GM19025 (cell line): Measurements from ENCODE around the gene ZNF396.

ENCODE experiments used
- ATAC-seq: cut with Tn5 transposase; IDR thresholded peaks from one replicate; pipeline ENCODE4 v1.9.1; 2021; ENCODE audit warnings: mild to moderate bottlenecking, low read depth, moderate library complexity; ENCODE audit not compliant: unreplicated experiment

ZNF396 gene

DNA sequence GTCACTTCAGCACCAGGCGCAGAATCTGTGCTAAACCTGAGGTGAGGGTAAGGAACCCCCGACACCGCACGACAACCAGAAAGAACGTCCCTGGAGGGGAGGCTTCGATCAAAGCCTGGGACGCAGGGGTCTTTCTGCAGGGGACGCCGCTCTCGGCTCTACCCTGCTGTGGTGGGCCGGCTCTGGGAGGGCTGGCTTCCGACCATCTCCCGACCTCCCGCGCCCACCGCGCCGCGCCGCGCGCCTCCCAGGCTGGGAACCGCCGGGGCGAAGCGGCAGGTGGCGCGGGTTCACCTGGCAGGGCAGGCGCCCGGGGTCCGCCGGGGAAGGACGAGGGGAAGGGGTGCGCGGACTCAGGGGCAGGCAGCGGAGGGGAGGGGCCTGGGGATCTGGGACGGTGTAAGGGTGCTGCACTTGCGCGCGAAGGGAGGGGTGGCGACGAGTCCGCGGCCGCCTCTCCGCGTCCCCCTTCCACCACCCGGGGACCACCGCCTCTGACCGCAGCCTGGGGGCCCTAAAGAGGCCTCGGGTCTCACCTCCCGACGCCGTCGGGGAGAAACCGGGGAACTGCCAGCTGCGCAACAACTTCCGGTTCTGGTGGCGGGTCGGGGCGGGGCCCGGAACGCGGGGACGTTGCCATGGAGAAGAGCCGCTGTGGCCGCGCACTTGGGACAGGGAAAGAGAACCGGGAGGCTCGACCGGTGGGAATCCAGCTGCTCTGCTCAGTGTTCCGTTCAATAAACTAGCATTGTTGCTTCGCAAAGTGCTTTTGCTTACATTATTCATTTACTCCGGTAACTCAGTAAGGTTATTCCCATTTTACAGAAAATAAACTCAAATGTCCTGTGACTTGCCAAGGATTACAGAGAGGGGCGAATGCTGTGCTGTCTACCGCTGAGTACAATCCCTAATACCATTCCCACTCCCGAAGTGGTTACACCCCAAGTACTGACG, at the start of gene ZNF396:
TSS of gene ZNF396 (minus strand) at position 596 of the 954 bp plus-strand sequence. CDS start 3,045 bp downstream, outside the sequence.
- peak; percentile 88 for ATAC-seq

DNA sequence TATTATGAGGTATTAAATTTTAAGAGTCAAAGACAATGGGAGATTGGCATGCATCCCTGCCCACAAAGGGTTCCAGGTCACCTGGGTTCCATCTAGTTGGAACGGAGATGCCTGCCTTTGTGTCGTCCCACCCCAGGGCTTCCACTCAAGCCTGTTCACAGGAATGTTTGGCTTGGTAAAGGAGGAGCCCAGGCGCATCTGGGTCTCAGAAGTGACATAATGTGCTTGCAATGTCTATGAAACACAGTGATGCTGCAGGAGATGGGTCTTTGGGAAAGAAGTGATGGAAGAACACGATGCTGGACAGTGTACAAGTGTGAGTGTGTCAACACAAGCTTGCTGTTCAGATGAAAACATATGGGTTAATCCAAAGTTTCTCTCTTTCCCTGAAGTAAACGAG, 49.6 kb upstream of the ZNF396 start:
- no peak for ATAC-seq

DNA sequence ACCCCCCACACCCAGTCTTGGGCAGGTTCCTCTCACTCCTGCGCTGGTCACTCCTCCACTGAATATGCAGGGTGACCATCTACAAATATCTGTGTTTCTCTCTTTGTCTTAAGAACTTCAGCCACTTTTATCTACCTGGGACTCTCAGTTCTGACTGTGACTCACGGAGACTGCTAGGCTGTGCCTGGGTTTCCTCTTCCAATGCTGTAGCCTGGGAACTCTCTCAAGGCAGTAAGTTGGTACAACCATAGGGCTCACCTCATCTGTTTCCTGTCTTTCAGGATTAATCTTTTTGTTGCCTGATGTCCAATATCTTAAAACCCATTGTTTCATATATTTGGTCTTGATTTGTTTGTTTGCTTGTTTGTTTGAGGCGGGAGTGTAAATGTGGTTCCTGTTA, 47.2 kb upstream of the ZNF396 start:
- no peak for ATAC-seq

DNA sequence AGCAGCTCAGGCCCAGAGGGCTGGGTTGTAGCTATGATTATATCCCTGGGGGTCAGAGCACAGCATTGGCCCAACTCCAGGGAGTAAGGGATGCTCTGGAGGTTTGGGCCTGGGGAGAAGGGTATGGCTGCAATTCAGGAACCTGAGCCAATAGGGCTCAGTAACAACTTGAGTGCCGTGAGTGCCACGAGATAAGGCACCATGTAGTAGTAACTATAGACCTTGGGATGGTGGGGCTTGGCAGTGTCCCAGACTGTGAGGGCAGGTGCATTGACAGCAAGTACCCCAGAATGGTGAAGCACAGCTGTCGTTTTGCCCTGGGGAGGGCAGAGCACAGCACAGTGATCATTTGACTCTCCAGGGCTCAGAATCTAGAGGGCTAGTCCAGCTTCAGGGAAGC, 45.1 kb upstream of the ZNF396 start:
- ATAC-seq = no peak

DNA sequence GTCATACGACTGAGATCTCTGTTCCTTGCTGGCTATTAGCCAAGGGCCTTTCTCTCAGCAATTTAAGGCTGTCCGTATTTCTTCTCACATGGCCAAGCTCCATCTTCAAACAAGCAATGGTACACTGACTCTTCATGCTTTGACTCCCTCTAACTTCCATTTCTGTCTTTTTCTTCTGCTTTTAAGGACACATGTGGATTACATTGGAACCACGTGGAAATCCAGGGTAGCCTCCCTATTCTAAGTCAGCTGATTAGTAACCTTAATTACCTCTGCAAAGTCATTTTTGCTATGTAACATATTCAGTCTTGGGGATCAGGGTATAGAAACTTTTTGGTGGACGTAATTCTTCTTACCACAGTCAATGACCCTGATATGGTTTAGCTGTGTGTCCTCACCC, 41.5 kb upstream of the ZNF396 start:
- ATAC-seq = no peak

DNA sequence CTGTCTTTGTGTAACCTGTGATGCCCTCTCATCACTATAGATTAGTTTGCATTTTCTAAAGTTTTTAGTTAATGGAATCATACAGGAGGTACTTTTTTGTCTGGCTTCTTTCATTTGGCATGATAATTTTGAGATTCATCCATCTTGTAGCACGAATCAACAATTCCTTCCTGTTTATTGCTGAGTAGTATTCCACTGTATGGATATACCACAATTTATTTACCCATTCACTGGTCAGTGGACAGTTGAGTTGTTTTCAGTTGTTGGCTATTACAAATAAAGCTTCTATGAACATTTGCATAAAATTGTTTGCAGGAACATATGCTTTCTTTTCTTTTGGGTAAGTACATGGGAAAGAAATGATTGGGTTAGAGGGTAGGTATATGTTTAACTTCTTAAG, 40.1 kb upstream of the ZNF396 start:
- ATAC-seq = no peak

DNA sequence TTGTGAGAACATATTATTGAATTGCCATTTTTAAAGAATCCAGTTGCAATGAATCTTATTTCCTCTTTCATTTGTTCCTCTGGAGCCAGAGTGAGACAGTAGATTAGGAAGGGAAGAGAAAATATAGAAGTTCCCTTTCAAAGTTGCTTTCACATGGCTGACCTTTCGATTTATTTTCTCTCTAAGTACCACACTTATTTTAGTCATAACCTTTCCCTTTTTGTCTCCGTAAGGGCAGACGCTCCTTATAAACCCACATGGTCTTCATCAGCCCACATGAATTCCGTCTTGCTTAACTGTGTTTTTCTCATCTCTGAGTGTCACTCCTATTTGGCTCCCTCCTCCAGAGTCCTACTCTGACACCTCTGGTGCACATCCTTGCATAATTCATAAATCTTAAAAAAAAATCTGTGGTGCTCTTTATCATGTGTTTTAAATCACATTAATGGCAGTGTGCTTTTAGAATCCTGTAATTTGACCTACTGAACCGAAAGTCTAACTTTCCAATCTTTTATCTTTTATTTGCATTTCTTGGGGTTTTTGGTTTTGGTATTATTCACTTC, 38.5 kb upstream of the ZNF396 start:
- ATAC-seq = no peak

DNA sequence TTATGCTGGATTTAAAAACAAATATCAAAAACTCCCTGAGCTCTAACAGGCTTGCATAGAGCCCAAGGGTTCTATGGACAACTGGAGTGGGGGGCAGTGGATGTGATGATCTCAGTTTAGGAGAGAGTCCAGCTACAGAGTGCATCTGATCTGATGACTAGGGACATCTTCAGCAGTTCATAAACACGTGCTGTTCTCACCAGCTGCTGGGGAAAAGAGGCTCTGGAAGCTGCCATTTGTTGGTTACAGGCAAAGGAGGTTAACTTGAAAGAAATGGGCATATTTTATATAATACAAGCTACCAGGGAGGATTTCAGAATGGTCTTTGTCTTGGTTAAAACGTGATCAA, 36.0 kb upstream of the ZNF396 start:
- no peak for ATAC-seq

DNA sequence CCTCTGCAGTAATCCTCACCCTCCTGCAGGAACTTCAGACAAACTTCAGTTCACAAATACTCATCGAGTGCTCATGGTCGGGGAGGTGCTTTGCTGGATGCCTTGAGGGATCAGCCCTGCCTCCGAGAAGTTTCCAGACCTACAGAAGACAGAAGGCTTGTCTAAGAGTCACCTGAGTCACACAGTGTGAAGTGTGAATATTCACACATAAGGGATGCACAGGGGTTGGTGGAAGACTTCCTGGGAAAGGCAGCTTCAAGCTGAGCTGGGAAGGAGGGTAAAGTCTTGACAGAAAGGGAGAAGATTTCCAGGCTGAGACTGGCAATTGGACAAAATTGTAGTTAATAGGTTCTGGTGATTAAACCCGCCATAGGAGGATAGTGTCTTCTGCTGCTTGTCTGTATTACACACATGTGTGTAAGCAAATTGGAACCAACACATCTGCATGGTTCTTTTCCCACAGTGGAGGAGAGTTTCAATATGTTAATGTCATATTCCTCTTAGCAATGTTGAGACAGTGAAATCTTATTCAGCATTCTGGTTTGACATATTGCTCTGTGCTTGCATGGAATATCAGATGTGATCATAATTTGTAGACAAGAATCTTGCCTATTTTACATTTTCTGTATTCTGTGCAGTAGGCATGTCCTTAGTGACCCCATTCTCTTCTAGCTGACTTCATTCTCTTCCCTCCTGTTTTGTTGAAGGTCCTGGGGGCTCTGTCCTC, 34.7 kb upstream of the ZNF396 start:
- no peak for ATAC-seq

DNA sequence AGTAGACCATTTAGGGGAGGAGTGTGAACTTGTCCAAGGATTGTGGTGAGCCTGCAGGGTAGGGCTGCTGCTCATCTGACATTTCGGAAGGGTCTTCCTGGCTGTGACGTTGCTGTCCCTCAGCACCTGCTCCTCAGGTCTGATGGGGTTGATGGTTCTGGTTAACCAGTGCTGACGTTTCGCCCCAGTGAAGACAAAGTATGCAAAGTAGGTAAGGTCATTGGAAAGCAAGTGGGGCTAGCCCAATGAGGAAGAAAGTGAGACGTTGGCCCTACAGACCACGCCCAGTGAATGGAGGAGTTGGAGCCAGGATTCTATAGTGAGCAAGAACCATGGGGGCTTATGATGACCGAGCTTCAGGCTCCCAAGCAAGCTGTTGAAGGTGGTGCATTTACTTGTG, 33.4 kb upstream of the ZNF396 start:
- ATAC-seq = no peak

DNA sequence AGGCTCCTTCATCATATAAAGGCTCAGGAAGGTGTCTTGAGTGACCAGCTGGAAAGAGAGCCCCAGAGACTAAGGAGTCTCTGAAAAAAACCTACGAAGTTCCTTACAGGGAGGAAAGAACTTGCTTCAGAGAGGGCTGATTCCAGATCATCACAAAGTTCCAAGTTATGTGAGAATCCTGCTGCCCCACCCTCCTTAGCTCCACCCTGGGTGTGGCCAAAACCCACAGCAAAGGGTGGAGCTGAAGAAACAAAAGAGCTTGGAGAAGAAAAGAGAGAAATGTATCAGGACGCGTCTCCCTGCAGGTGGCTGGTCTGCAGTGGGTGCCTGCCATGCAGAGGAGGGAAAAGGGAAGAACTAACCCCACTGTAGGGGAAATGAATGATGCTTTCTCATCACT, 32.8 kb upstream of the ZNF396 start:
- no peak for ATAC-seq

DNA sequence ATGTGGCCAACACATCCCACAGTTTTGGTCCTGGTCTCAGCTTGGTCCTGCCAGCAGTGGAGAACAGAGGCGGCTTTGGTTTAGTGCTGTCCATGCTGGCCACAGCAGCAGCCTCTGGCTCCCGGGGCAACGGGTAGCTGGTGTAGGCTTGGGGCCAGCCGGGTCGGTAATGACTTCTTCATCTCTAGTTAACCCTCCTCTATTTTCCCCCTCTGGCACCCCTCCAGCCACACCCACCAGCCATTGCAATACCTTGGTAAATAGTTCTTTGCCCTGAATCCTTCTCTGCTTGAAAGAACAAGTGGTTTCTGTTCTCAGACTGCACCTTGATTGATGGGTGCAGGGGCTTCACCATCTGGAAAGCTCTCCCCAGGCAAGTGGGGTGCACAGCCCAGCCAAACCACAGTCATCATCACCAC, 31.7 kb upstream of the ZNF396 start:
- no peak for ATAC-seq

DNA sequence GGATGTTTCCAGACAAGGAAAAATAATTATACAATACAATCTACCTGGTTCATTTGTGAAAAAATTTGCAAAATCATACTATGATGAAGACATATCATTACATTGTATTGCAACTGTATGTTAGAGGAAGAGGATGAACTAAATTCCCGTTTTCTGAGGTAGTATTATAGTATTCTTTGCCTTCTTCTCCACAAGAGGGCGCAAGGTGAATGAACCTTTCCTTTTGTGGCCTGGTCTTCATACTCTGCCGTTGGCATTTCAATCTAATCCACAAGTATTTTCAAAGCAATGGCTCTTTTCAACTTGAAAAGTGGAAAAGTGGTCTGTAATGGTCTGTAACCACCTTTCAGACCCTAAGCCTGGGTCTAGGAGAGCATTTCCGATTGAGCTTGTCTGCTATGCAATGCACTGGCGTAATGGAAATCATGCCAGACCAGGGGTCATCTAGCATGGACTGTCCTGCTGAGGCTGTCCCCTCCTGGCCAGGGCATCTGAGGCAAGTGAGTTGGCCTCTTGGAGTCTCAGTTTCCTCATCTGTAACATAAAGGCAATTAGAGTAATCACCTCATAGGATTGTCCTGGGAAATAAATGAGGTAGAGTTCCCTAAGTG, 30.8 kb upstream of the ZNF396 start:
- no peak for ATAC-seq

DNA sequence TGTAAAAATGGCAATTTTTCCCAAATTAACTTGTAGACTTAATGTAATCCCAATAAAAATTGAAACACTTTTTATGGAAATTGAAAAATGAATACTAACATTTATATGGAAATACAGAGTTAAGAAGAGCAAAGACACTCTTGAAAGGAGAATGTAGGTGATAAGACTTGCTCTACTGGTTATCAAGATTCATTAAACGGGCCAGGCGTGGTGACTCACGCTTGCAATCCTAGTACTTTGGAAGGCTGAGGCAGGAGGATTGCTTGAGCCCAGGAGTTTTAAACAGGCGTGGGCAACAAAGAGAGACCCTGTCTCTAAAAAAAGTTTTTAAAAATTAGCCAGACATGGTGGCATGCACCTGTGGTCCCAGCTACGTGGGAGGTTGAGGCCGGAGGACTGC, 29.5 kb upstream of the ZNF396 start:
- ATAC-seq = no peak

DNA sequence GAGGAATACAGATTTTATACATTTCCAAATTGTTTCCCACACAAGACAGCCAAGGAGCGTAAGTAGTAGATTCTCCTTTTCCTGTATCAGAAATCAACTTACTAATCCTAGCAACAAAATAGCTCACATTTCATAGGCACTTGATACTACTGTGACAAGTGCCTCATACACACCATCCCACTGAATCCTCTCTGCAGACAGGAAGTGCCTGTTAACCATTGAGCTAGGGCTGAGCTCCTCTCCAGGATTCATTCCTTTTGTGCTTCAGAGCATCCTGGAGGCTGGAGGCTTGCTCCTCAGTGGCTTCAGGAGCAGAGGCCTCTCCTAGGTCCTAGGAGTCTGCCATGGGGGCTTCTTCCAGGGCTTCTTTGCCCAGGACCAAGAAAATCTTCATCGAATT, 20.8 kb upstream of the ZNF396 start:
- no peak for ATAC-seq

DNA sequence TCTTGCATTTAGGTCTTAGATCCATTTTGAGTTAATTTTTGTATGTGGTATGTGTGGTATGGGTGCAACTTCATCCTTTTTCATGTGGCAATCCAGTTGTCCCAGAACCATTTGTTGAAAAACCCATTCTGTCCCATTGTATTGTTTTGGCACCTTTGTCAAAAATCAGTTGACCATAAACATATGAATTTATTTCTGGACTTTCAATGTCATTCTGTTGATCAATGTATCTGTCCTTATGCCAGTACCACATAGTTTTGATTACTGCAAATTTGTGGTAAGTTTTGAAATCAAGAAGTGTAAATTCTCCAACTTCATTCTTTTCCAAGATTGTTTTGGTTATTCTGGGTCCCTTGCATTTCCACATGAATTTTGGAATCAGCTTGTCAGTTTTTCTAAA, 16.6 kb upstream of the ZNF396 start:
- no peak for ATAC-seq

DNA sequence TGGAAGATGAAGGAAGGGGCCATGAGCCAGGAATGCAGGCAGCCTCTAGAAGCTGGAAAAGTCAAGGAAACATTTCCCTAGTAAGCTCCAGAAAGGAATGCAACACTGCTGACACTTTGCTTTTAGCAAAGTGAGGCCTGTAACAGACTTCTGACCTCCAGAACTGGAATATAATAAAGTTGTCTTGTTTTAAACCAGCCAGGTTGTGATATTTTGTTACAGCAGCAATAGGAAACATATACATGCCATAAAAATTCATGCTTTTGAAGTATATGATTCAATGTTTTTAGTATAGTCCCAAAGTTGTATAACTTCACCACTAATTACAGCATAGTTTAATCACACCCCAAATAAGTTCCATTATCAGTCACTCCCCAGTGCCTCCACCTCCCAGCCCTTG, 15.2 kb upstream of the ZNF396 start:
- no peak for ATAC-seq

DNA sequence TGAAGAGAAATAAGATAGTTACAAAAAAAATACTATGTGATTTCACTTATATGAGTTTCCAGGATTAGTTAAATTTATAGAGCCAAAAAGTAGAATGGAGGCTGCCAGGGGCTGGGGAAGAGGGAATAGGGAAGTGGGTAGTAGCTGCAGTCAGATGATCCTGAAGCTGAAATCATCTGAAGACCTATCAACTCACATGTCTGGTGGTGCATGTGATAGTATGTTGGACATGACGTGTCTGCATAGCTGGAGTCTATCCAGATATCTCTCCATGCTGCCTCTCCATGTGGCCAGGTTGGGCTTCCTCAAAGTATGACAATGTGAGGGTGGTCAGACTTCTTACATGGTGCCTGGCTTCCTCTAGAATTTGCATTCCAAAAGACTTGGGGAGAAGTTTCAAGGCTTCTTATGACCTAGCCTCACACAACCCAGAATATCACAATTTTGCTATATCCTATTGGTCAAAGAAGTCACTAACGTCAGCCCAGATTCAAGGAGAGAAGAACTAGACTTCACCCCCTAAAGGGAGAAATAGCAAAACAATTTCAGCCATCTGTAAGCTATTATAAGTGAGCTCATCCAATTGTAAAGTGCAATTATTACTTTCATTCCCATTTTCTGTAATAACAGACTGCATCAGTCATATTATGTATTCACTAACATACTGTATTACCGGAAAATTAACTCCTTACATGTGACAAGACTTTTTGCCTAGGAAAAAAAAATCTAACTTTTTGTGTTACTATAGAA, 14.0 kb upstream of the ZNF396 start:
- ATAC-seq = no peak

DNA sequence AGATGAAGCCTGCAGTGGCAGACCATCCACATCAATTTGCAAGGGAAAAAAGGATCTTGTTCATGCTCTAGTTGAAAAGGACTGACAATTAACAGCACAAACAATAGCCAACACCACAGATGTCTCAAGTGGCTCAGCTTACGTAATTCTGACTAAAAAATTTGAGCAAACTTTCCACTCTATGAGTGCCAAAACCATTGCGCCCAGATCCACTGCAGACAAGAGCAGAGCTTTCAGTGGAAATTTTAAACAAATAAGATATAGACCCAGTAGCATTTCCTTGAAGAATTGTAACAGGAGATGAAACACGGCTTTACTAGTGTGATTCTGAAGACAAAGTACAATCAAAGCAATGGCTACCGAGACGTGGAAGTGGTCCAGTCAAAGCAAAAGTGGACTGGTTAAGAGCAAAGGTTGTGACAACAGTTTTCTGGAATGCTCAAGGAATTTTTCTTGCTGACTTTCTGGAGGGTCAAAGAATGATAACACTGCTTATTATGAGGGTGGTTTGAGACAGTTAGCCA, 12.0 kb upstream of the ZNF396 start:
- ATAC-seq = no peak

DNA sequence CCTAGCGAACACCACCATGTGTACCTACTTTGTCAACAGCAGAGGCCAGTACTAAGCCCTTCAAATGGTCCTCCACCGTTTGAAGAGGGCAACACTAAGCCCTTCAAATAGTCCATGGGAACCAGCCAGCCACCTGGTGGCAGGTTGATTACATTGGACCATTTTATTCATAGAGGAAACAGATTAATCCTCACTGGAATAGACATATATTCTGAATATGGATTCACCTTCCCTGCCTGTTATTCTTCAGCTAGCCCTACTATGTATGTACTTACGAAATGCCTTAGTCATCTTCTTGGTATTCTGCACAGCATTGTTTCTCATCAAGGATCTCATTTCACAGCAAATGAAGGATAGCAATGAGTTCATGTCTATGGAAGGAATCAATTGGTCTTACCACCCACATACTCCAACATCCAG, 10.0 kb upstream of the ZNF396 start:
- no peak for ATAC-seq
